HG03354 (cell line): ENCODE data around the gene LOXL3.

Source experiments
- ATAC-seq: cut with Tn5 transposase; IDR thresholded peaks from one replicate; pipeline ENCODE4 v1.9.1; 2021; ENCODE audit warnings: mild to moderate bottlenecking; ENCODE audit not compliant: unreplicated experiment, poor library complexity, severe bottlenecking

Gene LOXL3

GRCh38 chr2:74553892-74554819 is at the start of gene LOXL3, which contains the start of gene DOK1:
Gene LOXL3, minus strand, starts transcription at chr2:74553942. Its CDS starts 1,308 bp downstream, at chr2:74552634.
Gene DOK1, plus strand, starts transcription at chr2:74554720. Its CDS starts 35 bp downstream, at chr2:74554755.
- ATAC-seq = peak; percentile 65

GRCh38 chr2:74602586-74603281 is 49.0 kb upstream of the LOXL3 start:
- ATAC-seq = no peak

- no peak for ATAC-seq
Observed at GRCh38 chr2:74599676-74600075, 45.9 kb upstream of the LOXL3 start.

GRCh38 chr2:74597410-74597809 is 43.7 kb upstream of the LOXL3 start:
- ATAC-seq = no peak

GRCh38 chr2:74596584-74596983 is 42.8 kb upstream of the LOXL3 start:
- ATAC-seq = no peak

- ATAC-seq = no peak
Observed at GRCh38 chr2:74593826-74594772, 40.4 kb upstream of the LOXL3 start.

GRCh38 chr2:74588664-74589063 is 34.9 kb upstream of the LOXL3 start:
- no peak for ATAC-seq

GRCh38 chr2:74587664-74588277 is 34.0 kb upstream of the LOXL3 start:
- ATAC-seq = peak; percentile 75

- no peak for ATAC-seq
Observed at GRCh38 chr2:74585406-74586185, 31.9 kb upstream of the LOXL3 start.

- ATAC-seq = no peak
Observed at GRCh38 chr2:74584088-74584645, 30.4 kb upstream of the LOXL3 start.

GRCh38 chr2:74583504-74583903 is 29.8 kb upstream of the LOXL3 start:
- ATAC-seq = no peak

- no peak for ATAC-seq
Observed at GRCh38 chr2:74582184-74582583, 28.4 kb upstream of the LOXL3 start.

GRCh38 chr2:74581463-74581862 is 27.7 kb upstream of the LOXL3 start:
- ATAC-seq = no peak

GRCh38 chr2:74578408-74578807 is 24.7 kb upstream of the LOXL3 start:
- ATAC-seq = peak; percentile 49

- ATAC-seq = peak; percentile 53
Observed at GRCh38 chr2:74577448-74577847, 23.7 kb upstream of the LOXL3 start.

GRCh38 chr2:74576863-74577229 is 23.1 kb upstream of the LOXL3 start:
- ATAC-seq = peak; percentile 22

GRCh38 chr2:74576211-74576862 is 22.6 kb upstream of the LOXL3 start:
- no peak for ATAC-seq

- no peak for ATAC-seq
Observed at GRCh38 chr2:74575320-74575719, 21.6 kb upstream of the LOXL3 start.
